HTR-8/SVneo (cell line): Measurements from ENCODE around the gene MGMT.
"Not testable (repeated sequence)": the region's sequence is repeated elsewhere in the genome, so short reads cannot be mapped to it uniquely, and the experiment has no call there.

Experiments
- DNase-seq: peaks from one replicate; pipeline ENCODE4 v3.0.0; 2011; ENCODE audit warnings: low spot score, mixed read lengths; ENCODE audit not compliant: insufficient read length
- FAIRE-seq: peaks from 2 replicates; lab custom pipeline; 2011; peaks lifted over from hg19 to GRCh38; lab: Jason Lieb, UNC

The MGMT gene

GRCh38 chr10:129466703-129467358 is at the start of gene MGMT:
Gene MGMT (plus strand): TSS chr10:129467241.
- peak; percentile 59 for DNase-seq
- no peak for FAIRE-seq

- no peak for DNase-seq
- no peak for FAIRE-seq
These were observed 49.2 kb upstream of the MGMT start for GRCh38 chr10:129417870-129418269.

- no peak for DNase-seq
- no peak for FAIRE-seq
These were observed 48.4 kb upstream of the MGMT start for GRCh38 chr10:129418496-129419225.

- no peak for FAIRE-seq
- no peak for DNase-seq
These were observed 47.6 kb upstream of the MGMT start for GRCh38 chr10:129419397-129419796.

GRCh38 chr10:129421399-129422010 is 45.5 kb upstream of the MGMT start:
- DNase-seq, result no peak
- no peak for FAIRE-seq

- DNase-seq (no peak), FAIRE-seq (no peak)
These were observed 42.1 kb upstream of the MGMT start for GRCh38 chr10:129424978-129425377.

- FAIRE-seq (no peak), DNase-seq (no peak)
These were observed 40.4 kb upstream of the MGMT start for GRCh38 chr10:129426606-129427005.

GRCh38 chr10:129433266-129433665 is 33.8 kb upstream of the MGMT start:
- no peak for DNase-seq
- no peak for FAIRE-seq

- not testable (repeated sequence) for FAIRE-seq, DNase-seq
These were observed 31.3 kb upstream of the MGMT start for GRCh38 chr10:129435724-129436123.

GRCh38 chr10:129438024-129438423 is 29.0 kb upstream of the MGMT start:
- FAIRE-seq, result no peak
- no peak for DNase-seq

GRCh38 chr10:129440247-129440646 is 26.8 kb upstream of the MGMT start:
- FAIRE-seq (no peak), DNase-seq (no peak)

GRCh38 chr10:129440722-129441316 is 26.2 kb upstream of the MGMT start:
- no peak for FAIRE-seq
- no peak for DNase-seq

GRCh38 chr10:129441372-129442009 is 25.6 kb upstream of the MGMT start:
- DNase-seq, result no peak
- no peak for FAIRE-seq

- FAIRE-seq, result no peak
- no peak for DNase-seq
These were observed 24.2 kb upstream of the MGMT start for GRCh38 chr10:129442866-129443265.

GRCh38 chr10:129444359-129444758 is 22.7 kb upstream of the MGMT start:
- FAIRE-seq (no peak), DNase-seq (no peak)

GRCh38 chr10:129445436-129446182 is 21.4 kb upstream of the MGMT start:
- FAIRE-seq (no peak), DNase-seq (no peak)

GRCh38 chr10:129446183-129446581 is 20.9 kb upstream of the MGMT start:
- DNase-seq (no peak), FAIRE-seq (no peak)

- FAIRE-seq (no peak), DNase-seq (no peak)
These were observed 19.6 kb upstream of the MGMT start for GRCh38 chr10:129447486-129447885.

GRCh38 chr10:129448086-129448485 is 19.0 kb upstream of the MGMT start:
- DNase-seq, result no peak
- FAIRE-seq, result no peak

- DNase-seq (no peak), FAIRE-seq (no peak)
These were observed 18.5 kb upstream of the MGMT start for GRCh38 chr10:129448539-129448938.
